Measurements from ENCODE around the gene KIAA1328.
"Not testable (repeated sequence)": the region's sequence is repeated elsewhere in the genome, so short reads cannot be mapped to it uniquely, and the experiment has no call there.

KIAA1328 gene

DNA sequence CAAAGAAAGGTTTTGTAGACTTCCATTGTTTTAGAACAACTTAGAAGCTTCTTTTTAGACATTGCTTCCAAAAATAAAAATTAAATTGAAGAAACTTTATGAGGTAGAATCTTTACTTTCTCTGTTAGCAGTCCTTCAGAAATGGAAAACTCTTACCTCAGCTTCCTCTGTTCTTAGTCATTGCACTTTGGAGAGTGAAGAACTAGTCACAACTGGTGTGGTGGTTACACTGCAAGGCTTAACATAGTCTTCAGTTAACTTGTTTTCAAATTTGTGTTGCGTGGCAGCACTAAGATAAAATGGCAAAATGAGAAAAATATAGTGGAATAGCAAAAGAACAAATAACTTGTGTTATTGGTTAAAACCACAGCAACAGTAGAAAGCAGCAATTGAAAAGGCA lies 332.6 kb downstream of the KIAA1328 start:
- no peak for DNase-seq

- DNase-seq = no peak
These were observed 333.6 kb downstream of the KIAA1328 start for GRCh38 chr18:37162551-37162950.

- no peak for DNase-seq
These were observed 334.2 kb downstream of the KIAA1328 start for GRCh38 chr18:37163119-37163518.

- no peak for DNase-seq
These were observed 337.6 kb downstream of the KIAA1328 start for GRCh38 chr18:37166491-37166890.

GRCh38 chr18:37166966-37167365 lies 338.0 kb downstream of the KIAA1328 start:
- not testable (repeated sequence) for DNase-seq

DNA sequence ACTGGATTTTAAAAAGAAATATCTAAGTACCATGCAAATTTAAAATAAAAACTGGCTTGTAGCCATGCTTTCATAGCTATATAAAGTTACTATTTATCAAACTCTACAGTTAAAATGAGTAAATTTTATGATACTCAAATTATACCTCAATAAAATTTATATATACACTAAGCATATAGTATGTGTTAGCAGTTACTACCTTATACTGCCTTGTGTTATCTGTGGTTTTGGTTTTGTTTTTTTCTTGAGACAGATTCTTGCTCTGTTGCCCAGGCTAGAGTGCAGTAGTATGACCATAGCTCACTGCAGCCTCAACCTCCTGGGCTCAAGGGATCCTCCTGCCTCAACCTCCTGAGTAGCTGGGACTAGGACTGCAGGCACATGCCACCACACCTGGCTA lies 342.1 kb downstream of the KIAA1328 start:
- DNase-seq = no peak

- DNase-seq = no peak
These were observed 344.5 kb downstream of the KIAA1328 start for GRCh38 chr18:37173384-37173783.

- no peak for DNase-seq
These were observed 347.0 kb downstream of the KIAA1328 start for GRCh38 chr18:37175727-37176620.

DNA sequence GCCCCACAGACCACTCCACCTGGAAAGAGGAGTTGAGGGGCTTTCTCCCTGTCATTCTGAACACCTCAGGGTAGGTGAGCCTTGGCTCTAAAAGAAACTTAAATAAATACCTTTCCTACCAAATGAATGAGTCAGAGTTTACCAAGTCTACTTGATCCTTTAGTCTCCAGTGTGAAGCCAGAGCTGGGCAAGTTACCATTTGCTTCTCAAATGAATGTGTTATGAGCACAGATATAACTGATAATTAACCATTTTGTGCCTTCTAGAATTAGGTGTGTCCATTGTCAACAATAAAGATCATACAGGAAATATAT lies 347.7 kb downstream of the KIAA1328 start:
- no peak for DNase-seq

- DNase-seq = no peak
These were observed 350.5 kb downstream of the KIAA1328 start for GRCh38 chr18:37179384-37179783.

- no peak for DNase-seq
These were observed 351.2 kb downstream of the KIAA1328 start for GRCh38 chr18:37180086-37180485.

DNA sequence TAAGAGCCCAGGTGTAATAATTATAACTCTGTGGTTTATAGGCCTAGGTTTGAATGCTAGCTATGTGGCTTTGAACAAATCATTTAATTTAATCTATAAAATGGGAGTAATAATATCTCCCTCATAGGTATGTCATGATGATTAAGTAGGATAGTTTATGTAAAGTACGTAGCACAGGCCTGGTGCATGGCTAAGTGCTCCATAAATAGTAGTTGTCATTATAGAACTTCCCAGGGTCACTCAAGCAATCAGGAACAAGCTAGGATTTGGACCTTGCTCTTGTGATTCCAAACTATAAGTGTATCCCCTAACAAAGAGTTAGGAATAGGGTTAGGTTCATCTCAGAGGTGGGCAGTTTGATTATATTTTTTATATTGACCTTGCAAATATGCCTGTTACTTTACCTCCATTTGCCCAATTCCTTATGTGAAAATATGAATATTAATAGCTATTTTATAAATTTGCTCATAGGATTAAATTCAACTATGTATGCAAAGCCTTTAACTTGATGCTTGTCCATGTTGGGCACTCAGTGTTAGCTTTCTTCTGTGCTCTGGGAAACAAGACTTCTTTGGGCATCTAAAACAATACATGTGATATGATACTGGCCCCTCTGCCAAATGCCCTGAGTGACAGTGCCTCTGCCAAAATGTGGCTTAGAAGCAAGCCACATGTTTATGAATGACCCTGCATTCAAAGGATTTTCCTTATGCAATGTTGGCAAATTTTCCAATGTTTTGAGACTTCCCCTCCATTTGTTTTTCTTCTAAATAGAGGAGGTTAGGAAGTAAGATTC lies 353.6 kb downstream of the KIAA1328 start:
- DNase-seq = no peak

DNA sequence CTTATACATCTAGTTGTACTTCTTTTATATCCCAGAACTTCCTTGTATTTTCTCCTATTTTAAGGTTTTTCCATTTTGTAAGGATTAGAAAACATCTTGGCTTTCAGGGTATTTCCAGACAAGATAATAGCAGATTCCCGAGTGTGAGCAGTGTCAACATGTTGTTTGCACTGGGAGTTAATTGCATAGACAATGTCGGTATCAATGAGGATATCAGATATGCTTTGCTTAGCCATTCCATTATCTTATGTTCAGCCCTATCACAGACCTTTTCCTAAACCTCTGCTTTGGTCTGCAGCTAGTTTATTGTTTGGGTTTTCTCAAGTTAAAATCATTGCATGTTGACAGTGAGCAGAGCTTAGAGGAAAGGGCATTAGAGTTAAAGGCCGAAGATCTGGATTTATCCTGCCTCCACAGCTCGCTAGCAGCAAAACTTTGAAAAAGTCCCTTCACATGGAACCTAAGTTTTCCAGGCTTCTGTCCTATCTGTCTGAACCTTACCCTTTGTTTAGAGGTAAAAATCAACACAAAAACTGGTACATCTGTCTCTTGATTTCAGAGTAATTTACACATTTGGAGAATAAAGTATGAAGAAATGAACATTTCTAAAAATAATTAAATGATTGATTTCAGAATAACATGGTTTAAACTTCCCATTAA lies 355.4 kb downstream of the KIAA1328 start:
- no peak for DNase-seq

DNA sequence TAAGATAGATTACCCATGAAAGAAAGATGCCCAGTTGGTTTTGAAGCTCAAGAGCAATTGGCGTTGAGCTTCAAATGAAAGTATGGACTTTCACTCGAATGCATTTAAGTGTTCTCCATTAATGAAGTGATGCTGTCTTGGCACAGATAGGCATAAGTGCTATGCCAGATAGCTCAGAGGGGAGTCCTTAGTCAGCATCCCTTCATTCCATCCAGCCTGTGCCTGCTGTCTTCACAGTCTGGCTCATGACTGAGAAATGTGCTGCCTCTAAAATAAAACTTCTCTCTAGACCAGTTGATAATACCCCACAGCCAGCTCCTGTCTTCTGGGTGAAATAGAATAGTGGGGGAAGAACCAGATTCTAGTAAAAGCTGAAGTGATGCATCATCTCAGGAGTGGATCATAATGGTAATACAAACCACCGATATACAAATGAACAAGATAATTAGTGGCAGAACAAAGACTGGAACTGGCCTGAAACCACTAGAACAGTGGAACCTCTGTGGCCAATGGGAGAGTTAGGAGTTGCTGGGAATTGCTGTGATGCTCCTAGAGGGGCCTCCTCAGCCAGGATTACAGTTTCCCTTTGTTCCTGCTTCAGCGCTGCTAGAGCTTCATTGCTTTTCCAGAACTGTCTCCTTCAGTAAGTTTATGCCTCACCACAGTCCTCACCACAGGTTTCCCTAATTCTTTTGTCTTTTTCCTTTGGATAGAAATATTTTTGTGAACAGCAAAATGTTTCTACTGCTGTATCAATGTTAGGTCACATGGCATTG lies 359.3 kb downstream of the KIAA1328 start:
- DNase-seq = no peak

DNA sequence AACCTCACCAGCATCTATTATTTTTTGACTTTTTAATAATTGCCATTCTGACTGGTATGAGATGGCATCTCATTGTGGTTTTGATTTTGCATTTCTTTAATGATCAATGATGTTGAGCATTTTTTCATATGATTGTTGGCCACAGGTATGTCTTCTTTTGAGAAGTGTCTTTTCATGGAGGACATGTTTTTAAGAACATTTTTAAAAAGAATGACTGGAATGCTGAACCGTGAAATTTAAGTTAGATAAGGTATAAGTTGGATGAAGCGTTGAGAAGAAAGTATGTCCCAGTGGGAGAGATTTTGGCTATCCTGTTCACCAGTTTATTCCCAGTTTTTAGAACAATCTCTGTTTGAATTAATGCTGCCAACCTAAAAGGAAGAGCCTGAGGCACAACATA lies 370.8 kb downstream of the KIAA1328 start:
- no peak for DNase-seq

- DNase-seq = no peak
These were observed 378.4 kb downstream of the KIAA1328 start for GRCh38 chr18:37207343-37207742.

DNA sequence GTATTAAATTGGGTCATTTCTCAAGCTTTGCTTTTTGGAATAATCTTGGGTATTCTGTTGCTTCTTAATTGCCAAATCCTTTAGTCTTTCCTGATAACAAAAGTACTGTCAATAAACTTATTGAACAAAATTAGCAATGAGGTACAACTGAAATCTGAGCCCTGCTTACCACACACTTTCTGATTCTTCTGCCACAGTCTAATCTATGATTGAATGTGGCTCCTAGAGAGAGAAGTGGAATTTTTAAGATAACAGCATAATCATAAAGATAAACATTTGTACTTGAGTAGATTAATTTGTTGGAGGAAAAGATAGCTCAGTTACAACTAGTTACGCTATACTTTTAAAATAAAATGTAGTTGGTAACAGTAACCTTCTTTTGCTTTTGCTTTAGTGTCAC lies 381.9 kb downstream of the KIAA1328 start:
- DNase-seq = no peak

GRCh38 chr18:37218022-37218590 lies 389.2 kb downstream of the KIAA1328 start:
- DNase-seq = no peak

- DNase-seq = no peak
These were observed 390.3 kb downstream of the KIAA1328 start for GRCh38 chr18:37219257-37219656.

DNA sequence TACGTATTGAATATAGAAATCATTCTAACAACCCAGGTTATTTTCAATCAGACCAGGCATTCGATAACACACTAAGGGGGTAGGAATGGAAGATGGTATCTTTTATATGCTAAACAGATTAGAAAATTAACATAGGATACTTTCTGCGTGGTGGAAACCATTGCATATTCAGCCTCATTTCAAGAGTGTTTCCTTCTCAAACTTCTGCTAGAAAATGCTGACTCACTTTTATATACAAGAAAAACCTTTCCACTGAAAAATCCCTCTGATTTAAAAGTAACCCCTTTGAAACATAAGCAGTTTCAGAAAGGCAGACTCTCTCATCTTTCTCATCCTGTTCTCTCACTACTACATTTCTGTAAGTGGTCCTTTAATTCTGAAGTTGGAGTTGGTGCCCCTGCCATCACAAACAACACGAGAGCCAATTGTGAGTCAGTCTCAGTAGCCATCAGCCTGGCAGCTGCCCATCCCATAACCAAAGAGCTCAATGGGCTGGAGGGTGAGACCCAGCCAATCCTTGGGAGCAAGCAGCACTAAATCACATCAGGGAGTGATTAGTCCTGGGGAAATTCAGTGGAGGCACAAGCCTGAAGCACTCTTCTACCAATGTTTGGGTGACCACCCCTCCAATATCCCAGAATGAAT lies 393.5 kb downstream of the KIAA1328 start:
- no peak for DNase-seq

DNA sequence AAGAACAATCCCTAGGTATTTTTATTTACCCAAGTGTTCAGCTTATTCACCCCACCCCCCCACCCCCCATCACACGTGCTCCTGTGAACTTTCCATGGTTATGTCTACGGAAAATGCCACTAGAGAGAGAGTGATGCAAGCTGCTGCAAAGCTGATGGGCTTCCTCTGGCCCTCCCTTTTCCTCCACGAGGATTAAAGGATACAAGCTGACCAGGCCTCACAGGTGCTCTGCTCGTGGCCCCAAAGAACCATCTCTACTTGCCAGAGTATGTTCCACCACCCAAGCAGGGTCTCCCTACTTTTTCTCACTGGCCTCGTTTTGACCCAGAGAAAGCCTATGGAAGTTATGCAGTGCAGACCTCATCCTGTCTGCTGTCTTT lies 394.1 kb downstream of the KIAA1328 start:
- no peak for DNase-seq

DNA sequence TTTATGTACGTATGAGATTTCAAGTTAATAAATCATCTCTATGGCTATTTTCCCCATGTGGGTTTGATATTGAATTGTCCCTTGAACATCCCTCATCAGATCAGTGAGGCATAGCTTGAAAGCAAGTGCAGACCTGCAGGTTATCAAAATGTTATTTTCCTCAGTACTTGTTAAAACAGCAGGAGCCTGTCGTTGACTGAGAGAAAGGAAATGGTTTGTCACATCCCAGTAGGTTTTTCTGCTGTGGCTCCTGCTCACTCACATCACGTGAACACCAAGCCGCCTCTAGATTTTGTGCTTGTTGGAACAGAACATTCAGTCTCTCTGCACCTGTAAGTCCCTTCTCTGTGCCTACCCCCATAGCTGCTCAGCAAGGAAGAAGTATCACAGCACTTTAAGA lies 396.4 kb downstream of the KIAA1328 start:
- DNase-seq = no peak

All from GDM1 (cell line).